Measurements from ENCODE around the gene ZBBX.
"Not testable (repeated sequence)": the region's sequence is repeated elsewhere in the genome, so short reads cannot be mapped to it uniquely, and the experiment has no call there.

The ZBBX gene, protein sequence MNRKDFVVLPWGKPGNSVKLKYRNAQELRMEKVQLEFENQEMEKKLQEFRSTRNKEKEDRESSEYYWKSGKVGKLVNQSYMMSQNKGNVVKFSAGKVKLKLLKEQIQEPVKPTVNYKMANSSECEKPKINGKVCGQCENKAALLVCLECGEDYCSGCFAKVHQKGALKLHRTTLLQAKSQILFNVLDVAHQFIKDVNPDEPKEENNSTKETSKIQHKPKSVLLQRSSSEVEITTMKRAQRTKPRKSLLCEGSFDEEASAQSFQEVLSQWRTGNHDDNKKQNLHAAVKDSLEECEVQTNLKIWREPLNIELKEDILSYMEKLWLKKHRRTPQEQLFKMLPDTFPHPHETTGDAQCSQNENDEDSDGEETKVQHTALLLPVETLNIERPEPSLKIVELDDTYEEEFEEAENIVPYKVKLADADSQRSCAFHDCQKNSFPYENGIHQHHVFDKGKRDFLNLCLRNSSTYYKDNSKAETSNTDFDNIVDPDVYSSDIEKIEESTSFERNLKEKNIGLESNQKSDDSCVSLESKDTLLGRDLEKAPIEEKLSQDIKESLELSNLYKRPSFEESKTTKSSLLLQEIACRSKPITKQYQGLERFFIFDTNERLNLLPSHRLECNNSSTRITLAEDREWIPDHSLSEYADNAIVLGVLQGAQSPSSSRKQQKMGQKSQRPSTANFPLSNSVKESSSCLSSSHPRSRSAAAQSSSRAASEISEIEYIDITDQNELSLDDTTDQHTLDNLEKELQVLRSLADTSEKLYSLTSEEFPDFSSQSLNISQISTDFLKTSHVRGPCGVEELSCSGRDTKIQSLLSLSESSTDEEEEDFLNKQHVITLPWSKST

DNA sequence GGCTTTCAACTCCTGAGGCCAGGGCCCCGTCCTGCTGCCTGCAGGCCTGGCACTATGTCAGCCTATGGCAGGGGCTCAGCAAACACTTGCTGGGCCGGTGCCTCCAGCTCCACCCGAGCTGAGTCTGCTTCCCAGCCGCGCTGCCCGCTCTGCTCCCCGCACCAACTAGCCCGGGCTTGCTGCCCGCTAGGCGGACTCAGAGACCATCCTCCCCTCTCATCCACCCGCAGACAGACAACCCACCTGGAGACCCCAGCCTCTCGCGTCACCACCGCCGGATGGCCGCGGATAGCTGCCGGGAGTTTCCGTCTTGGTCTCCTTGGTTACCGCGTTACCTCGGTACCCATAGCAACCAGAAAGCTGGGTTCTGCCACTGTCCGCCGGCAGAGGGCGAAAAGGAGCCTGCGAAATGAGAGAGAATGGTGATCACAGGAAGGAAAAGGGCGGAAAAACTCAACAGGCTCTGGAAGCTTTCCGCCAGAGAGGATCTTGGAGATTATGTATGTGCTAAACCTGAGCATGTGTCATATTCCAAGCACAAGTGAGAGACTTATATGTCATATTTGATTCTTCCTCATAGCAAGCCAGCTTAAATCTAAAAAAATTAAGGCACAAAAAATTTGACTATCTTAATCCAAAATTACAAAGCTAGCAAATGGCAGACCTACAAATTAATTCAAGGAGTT, at the start of gene ZBBX:
TSS of gene ZBBX (minus strand) at position 294 of the 686 bp plus-strand sequence. CDS start 7,396 bp downstream, outside the sequence.
- peak; percentile 89 for DNase-seq (ENCODE audit: low spot score)

DNA sequence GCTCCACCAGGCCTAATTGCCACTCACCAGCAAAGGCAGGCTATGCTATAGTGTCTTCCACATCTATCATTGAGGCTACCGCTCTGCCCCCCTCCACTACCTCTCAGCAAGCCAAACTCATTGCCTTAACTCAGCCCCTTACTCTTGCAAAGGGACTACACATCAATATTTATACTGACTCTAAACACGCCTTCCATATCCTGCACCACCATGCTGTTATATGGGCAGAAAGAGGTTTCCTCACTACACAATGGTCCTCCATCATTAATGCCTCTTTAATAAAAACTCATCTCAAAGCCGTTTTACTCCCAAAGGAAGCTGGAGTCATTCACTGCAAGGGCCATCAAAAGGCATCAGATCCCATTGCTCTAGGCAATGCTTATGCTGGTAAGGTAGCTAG, 46.9 kb upstream of the ZBBX start:
- DNase-seq (ENCODE audit: low spot score) = not testable (repeated sequence)

DNA sequence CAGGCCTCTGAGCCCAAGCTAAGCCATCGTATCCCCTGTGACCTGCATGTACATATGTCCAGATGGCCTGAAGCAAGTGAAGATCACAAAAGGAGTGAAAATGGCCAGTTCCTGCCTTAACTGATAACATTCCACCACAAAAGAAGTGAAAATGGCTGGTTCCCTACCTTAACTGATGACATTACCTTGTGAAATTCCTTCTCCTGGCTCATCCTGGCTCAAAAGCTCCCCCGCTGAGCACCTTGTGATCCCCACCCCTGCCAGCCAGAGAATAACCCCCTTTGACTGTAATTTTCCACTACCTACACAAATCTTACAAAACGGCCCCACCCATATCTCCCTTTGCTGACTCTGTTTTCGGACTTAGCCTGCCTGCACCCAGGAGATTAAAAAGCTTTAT, 42.3 kb upstream of the ZBBX start:
- not testable (repeated sequence) for DNase-seq (ENCODE audit: low spot score)

DNA sequence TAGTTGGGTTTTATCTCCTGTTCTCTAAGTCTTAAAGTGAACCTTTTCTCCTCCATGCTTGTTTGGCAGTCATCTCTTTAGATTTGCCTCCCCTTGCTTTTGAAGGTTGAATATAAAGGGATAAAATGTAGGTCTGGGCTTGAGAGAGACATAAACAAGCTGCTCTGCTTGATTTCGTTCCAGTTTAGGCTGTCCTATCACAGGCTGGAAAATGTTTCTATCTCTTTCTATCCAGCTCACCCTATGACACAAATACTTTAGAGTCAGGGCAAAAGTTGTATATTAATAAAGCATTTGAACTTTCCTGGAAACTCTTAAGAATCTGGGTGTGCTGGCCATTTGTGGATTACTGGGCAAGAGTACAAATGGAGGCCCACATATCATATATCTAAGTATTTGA, 29.5 kb upstream of the ZBBX start:
- DNase-seq (ENCODE audit: low spot score) = no peak

DNA sequence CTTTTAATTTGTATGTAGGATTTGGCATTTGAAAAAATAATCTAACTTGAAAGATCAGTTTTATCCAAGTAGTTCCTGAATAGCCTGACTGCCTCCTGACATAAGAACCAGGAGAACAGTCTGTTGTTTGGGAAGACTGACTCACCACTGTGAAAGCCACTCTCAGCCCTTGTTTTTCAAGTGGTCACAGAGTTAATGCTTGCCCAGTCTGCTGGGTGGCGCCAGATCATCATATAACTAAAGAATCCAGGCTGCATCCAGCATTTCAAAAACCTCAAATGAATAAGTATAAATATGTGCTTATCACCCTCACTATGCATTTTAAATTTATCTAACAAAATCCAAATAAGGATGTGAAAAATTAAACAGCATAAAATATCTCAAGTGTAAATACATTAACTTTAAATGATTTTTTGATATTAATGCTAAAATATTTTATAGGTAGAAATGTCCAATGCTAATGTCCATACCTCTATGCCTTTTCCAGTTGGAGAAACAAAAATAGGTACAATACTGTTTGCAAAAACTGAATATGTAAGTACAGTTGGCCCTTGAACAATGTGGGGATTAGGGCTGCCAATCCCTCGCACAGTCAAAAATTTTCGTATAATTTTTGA, 26.9 kb upstream of the ZBBX start:
- DNase-seq (ENCODE audit: low spot score) = peak; percentile 74

DNA sequence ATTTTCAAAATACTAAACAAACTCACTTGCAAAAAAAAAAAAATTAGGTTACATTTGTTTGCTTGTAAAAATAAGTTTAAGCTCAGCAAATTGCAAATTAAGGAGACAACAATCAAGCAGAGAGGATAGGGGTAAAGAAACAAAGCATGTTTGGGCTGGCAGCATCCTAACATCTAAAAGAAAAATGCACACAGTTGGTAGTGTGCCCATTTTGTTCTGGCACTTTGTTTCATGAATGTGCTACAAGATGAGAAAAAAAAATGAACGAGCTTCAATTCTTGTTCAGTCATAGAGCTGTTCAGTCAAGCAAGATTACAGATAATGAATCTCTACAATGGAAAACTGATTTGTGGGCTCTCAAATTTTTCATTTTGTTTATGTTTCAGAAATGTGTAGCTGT, 17.7 kb upstream of the ZBBX start:
- no peak for DNase-seq (ENCODE audit: low spot score)

DNA sequence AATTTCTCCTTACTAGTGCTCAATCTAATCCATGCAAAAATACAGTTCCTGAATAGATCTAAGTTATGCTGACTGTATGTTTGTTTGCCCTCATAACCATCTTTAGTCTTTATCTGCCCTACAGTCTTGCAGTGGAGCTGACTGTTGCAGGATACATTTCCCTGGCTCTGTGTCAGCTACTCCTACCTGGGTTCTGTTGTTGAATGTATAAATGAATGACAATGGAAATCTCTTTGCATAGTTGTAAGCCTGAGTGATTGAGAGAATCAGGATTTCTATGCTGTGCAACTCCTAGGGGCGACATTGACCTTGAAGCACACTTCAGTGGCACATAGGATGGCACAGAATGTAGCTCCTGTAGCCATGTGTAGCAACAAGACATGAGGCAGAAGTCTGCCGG, 16.0 kb upstream of the ZBBX start:
- no peak for DNase-seq (ENCODE audit: low spot score)

DNA sequence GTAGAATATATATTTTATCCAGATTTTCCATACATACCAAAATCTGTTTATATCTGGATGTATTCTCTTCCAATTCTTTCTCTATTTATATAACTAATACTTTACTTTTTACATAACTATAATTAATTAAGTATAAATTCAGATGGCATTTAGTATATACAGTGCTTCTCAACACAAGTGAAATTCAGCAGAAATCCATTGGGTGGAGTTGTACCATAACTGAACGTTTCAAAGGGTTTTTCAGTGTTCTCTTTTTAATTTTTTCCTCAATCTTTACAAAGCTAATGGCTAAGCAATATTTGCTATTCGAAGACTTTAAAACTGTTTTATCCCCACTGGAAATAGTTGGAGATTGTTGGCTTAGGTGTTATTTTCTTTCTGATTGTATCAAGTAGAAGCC, 13.9 kb upstream of the ZBBX start:
- DNase-seq (ENCODE audit: low spot score) = no peak

DNA sequence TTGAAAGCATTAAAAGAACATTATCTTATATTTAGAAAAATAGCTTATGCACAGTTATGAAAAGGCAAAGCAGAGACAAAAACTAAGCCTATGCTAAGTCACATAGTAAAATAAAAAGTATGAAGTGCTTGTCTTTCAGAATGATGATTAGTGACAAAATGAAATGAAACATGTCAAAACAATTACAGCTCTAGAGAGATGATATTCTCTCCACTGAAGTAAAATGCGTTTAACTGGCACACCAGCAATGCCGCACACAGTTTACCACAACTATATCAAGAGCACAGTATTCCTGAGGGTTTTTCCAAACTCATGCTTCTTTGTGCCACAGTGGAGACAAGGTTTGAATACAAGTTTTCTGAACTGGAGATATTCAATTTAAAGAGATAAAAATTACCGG, 2.1 kb upstream of the ZBBX start:
- DNase-seq (ENCODE audit: low spot score) = no peak

DNA sequence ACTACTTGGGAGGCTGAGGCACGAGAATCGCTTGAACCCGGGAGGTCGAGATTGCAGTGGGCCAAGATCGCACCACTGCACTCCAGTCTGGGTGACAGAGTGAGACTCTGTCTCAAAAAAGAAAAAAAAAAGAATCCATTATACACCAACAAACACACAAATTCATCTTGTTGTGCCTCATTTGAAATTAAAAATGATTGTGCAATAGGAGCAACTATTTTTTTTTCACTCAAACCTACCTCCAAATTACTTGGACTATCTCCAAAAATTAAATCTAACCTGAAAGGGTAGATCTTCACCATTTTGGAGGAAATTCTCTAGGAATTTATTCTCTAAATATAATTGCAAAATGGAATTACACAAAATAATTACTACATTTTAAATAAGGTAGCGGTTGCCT, 4.6 kb downstream of the ZBBX start:
- DNase-seq (ENCODE audit: low spot score) = no peak

DNA sequence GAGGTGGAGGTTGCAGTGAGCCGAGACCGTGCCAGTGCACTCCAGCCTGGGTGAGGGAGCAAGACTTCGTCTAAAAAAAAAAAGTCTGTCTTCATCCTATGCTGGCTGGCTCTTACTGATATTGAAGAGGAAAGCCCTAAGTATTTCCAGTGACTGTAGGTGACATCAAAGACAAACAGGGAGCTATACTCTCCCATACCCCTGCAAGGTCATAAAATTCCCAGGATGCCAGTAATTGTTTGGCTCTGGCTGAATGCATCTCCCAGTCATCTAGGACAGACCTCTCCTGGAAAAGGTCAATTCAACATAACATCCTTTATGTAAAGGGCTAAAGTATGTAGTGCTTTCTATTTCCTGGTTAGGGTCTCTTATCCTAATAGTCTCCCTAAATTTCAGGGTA, 8.0 kb downstream of the ZBBX start:
- DNase-seq (ENCODE audit: low spot score) = no peak

DNA sequence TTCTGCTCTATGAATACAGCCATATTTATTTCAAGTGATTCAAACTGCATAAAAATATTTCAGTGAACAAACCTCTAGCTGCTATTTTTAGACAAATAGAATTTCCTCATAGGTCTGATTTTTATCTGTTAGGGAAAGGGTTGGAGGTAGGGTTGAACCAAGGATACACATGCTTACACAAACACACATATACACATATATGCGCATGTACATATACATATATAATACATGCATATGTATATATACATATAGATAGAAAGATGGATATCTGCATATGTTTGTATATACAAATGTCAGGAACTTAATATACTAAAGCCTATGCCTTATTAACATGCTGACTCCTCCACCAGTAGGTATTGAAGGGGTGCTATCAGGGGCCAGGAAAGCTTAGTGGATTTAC, 18.1 kb downstream of the ZBBX start:
- no peak for DNase-seq (ENCODE audit: low spot score)

DNA sequence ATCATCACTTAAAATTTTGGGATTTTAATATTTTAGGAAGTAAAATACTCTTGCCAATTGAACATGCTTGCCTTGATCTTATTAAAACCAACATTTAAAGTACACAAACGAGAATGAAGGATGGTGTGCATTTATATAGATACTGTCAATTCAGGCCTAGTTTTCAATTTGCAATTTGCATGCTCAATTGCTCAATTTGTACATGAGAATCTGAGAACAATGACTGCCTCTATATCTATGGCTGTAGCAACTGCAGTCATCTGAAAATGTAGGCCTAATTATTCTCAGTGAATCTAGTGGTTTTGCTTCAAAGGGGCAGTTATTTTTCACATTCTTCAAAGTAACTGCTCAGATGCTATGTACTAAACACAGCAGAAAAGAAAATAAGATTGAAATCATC, 18.8 kb downstream of the ZBBX start:
- DNase-seq (ENCODE audit: low spot score) = no peak

DNA sequence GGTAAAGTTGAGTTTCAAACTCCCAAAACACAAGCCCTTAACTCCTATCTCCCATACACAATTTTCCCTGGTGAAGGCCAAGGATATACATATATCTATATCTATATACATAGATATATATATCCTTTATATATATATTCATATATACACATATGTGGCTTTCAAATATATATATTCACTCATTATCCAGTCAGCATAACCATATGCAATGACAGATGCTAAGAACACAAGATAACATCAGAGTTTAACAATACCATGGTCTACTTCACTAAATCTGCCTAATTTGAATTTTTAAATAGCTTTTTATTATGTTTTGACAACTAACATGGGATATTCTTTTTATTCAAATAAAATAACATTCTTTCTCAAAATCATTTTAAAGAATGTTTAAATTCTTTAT, 24.7 kb downstream of the ZBBX start:
- no peak for DNase-seq (ENCODE audit: low spot score)

DNA sequence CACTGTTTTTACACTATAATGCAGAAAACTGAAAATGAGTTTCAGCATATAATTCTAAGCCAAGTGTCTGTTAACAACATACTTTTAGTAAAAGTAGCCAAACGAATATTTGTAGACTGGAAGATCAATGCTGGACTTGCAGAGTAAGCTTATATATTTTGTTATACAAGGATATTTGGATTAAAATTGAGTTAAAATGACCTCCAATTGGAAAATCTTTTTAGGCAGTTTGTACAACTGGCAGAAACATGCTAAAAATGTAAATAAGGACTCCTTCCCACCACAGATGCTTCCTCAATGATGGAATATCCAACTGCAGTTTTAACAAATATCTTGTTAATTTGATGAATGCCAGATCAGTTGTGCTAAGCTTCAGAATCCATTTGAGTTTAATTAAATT, 25.3 kb downstream of the ZBBX start:
- DNase-seq (ENCODE audit: low spot score) = no peak

DNA sequence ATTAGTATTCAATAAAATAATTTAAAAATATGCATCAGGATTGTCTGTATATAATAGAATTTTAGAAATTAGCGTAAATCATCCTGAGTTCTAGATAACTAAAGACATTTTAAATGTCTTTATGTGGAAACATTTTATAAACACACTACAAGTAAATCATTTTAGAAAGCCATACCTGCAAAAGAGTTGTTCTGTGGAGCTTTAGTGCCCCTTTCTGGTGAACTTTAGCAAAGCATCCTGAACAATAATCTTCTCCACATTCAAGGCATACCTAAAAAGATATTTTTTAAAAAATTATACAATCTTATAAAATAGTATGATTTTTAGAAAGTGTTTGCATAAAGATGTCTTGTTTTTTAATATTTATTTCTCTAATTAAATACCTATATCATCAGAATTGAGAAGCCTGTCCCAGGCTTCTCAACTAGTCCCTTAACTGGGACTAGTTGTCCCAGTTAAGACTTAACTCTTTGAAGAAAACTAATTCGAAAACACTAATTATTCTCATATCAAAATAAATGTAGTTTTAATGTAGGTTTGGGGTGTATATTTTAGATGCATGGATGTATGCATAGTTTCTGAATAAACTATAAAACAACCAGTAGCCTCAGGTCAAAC, 29.7 kb downstream of the ZBBX start:
- peak; percentile 23 for DNase-seq (ENCODE audit: low spot score)

DNA sequence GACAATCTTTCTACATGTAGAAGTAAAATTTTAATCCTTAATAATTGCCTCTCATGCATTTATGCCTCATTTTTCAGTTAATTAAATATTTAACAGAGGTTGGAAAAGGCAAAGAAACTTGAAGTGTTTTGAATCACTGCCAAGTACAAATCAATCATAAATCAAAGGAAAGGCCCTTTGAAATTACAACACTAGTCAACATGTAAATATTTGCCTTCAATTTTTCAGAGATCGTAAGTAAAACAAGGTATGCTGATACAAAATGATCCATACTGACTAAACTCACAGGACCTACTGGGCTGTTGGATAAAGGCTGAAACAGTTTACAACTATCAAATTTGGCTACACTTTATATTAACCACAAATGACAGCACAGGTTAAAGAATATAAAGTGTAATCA, 33.9 kb downstream of the ZBBX start:
- DNase-seq (ENCODE audit: low spot score) = no peak

DNA sequence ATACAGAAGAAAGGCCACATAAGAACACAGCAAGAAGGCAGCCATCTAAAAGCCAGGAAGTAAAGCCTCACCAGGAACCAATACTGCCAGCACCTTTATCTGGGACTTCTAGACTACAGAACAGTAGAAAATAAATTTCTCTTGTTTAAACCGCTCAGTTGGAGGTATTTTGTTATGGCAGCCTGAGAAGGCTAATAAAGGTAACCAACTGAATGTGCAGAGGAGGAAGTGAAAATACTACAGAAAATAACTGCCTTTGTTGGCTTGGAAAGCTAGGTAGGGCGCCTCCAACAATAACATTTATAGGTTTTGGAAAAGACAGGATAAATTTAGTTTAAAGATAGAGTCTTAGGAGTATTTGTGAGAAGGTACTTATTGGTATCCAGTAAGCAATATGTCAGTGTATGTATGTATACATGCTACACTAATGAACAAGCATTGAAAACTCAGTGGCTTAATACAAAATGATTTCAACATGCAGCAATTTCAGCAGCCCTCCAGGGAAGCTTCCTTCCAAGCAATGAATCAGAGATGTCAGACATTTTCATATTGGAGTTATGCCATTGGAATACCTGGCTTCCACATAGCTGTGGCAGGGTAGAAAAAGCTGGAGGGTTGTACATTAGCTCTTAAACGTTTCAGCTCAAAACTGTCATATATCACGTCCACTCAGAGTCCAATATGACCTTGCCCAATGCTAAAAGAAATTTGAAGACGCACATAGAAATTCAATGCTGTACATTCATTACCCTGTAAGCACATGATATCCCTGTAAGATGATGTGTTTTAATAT, 48.9 kb downstream of the ZBBX start:
- DNase-seq (ENCODE audit: low spot score) = no peak

DNA sequence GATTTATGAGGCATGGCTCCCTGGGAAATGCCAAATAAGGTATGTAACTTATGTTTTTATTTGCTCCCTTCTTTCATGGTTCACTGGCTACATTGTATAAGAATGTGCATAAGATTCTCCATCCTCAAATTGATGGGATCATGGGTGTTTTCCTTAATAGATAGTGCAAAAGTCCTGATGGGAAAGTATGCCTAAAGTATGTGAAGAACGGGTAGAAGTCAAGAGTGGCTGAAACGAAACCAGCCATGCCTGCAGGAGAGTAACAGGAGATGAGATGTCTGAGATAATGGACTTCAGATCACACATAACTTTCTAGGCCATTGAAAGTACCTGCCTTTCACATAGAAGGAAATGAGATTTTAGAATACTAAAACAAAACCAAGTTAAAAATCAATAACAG, 56.5 kb downstream of the ZBBX start:
- no peak for DNase-seq (ENCODE audit: low spot score)

DNA sequence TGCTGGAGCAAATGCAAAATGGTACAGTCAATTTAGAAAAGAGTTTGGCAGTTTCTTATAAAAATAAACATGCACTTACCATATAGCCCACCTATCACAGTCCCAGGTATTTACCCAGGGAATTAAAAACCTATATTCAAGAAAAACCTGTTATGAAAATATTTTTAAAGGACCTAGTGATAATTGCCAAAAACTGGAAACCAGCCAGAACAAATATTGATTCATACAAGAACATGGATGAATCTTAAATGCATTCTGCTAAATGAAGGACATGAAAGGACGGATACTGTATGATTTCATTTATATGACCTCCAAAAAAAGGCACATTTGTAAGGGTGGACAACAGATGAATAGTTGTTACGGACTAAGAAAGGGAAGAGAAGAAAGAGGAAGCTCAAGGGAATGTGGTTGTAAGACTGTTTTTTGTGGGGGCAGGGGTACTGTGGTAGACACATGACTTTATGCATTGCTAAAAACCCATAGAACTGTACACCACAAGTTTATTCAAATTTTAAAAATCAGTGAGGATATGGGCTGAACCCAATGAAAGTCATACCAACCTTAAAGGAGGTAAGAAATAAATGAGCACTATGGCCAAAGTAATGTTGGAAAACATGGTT, 61.0 kb downstream of the ZBBX start:
- DNase-seq (ENCODE audit: low spot score) = no peak

DNA sequence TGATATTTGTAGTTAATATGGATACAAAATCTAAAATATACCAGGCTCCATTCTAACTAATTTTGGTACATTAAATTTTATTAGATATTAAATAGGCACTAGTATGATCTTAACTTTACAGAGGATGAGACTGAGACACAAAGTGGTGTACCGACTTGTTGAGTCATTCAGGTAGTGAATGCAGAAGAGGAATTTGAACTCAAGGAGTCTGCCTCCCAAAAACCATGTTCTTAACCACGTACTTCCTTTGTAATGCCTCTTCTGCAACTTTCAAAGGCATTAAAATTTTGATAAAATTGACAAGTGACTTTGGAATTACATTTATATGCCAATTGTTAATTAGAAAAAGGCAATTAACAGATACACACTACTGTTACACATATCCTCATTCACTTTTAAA, 61.8 kb downstream of the ZBBX start:
- no peak for DNase-seq (ENCODE audit: low spot score)
